Adrenal gland (tissue), 12 donors: Measurements from ENCODE around the gene CYP2A7. TPM values are rescaled to one million over a fixed set of nuclear protein-coding genes. Genes with fewer than 3 reads are reported as not detected.
A peak's percentile ranks its signal among the peaks of the same experiment; 100 is the strongest.
"Not testable (repeated sequence)": the region's sequence is repeated elsewhere in the genome, so short reads cannot be mapped to it uniquely, and the experiment has no call there.

Source experiments
- DNase-seq, 7 donors: peaks; one replicate each; pipeline ENCODE4 v3.0.0-alpha.2; 2019 to 2020
- H3K27ac ChIP-seq, 5 donors: fragments of 200-600 bp; sonication (generic) in 4 of 5; 1 replicate in 3 of 5; 2 replicates in 2 of 5; pipeline versions ENCODE4 v1.5.1 to v1.8.0; 2016 to 2020; ENCODE audit warnings: mild to moderate bottlenecking in 1 of 5
- H3K27me3 ChIP-seq: fragments of 200-600 bp; 2 replicates; pipeline ENCODE4 v1.8.0; 2021
- H3K36me3 ChIP-seq, 2 donors: fragments of 200-600 bp; replicated peaks in 1 of 2; 1 replicate in 1 of 2; 2 replicates in 1 of 2; pipeline versions ENCODE4 v1.5.1 to v1.8.0; 2018 to 2022
- H3K4me1 ChIP-seq, 2 donors: fragments of 200-600 bp; replicated peaks in 1 of 2; 1 replicate in 1 of 2; 2 replicates in 1 of 2; pipeline versions ENCODE4 v1.5.1 to v1.8.0; 2018 to 2021
- H3K4me3 ChIP-seq, 4 donors: fragments of 200-600 bp; sonication (generic) in 3 of 4; one replicate each; pipeline ENCODE4 v1.5.1; 2016 to 2018
- H3K9me3 ChIP-seq, 3 donors: fragments of 200-600 bp; sonication (generic) in 1 of 3; replicated peaks in 1 of 3; 1 replicate in 2 of 3; 2 replicates in 1 of 3; pipeline versions ENCODE4 v1.5.1 to v1.8.0; 2016 to 2021
- CTCF ChIP-seq, 6 experiments: fragments of 450-650 bp in 4 of 6; fragments of 200-600 bp in 2 of 6; sonication (generic) in 1 of 6; IDR thresholded peaks; 1 replicate in 5 of 6; 2 replicates in 1 of 6; pipeline versions ENCODE4 v1.5.1 to v1.8.0; 2016 to 2021; ENCODE audit warnings: antibody characterized with exemption in 6 of 6, mild to moderate bottlenecking in 2 of 6, moderate library complexity in 1 of 6
- POLR2A ChIP-seq, 2 donors: fragments of 450-650 bp; IDR thresholded peaks; one replicate each; pipeline ENCODE4 v1.6.1; 2017; ENCODE audit warnings: antibody characterized with exemption in 2 of 2, mild to moderate bottlenecking in 2 of 2, moderate library complexity in 1 of 2
- WGBS, 4 donors: extraction: QIAGEN DNeasy Blood & Tissue Kit in 2 of 4; methylation state at CpG; one replicate each; pipeline versions ENCODE4 v1.1.5 to v1.1.7; 2013 to 2017; 5-methylcytosine and 5-hydroxymethylcytosine counted together
- intact Hi-C, 2 donors: fragments of 100-400 bp; cut with DNase I; formaldehyde crosslinking; loops; one replicate each; pipeline versions ENCODE4 v1.14.1 to v1.15.0; 2022 to 2023
- polyA plus RNA-seq, 3 donors: library from polyadenylated mRNA; stranded (reverse); fragments of 200-250 nt in 2 of 3; fragments of 350-450 nt in 1 of 3; fragmentation: Illumina TruSeq in 1 of 3; extraction: RNeasy Lipid Tissue Mini Kit (QIAGEN cat#74804) in 1 of 3; gene quantifications; one replicate each; pipeline ENCODE4 v1.2.3, GENCODE V29; 2013 to 2014
- total RNA-seq, 9 donors: library from RNA; depleted of rRNA in 4 of 9; stranded (reverse); fragments of >200 nt in 4 of 9; fragments of 120-200 nt in 1 of 9; fragmentation: NEBNext Ultra II Directional in 1 of 9; extraction: Animal tissue kit (Norgen Biotek cat#: 25700) in 1 of 9; gene quantifications; one replicate each; pipeline versions ENCODE4 v1.1.0 to v1.2.4, GENCODE V29; 2013 to 2023
- donor health status: healthy with polysubstance abuse.
- donor health status: Bipolar disorder and iron deficiency.
- donor health status: DM: yes; HTN: yes; CAD: no.
- donor health status: DM: no; HTN: no; CAD: no.
- donor health status: DM: no; HTN: no; CAD: no.
- donor health status: DM: yes; HTN: yes; CAD: no.

CYP2A7 gene
- total and polyA plus RNA-seq, 12 donors = not detected

GRCh38 chr19:40846722-40847121, 35.3 kb downstream of the CYP2A7 start:
- H3K9me3 ChIP-seq, H3K27ac ChIP-seq, H3K36me3 ChIP-seq, intact Hi-C loops, H3K4me1 ChIP-seq, H3K27me3 ChIP-seq, H3K4me3 ChIP-seq, DNase-seq: not testable (repeated sequence)
- 81 to 90% (median 86%) methylated on average over 6 to 7 of the region's 8 CpGs for WGBS, 4 donors

- H3K27me3 ChIP-seq, H3K9me3 ChIP-seq, H3K36me3 ChIP-seq, intact Hi-C loops, H3K27ac ChIP-seq, H3K4me1 ChIP-seq: not testable (repeated sequence)
- 5 to 6% methylated on average over 14 to 17 of the region's 19 CpGs; no CpG with 5 or more reads in 2 of the 4 donors for WGBS, 4 donors
- H3K4me3 ChIP-seq = peak overlapping the region in 2 of 4 donors; percentile 13 to 19
- peak in 2 of 7 donors; percentile 58 for DNase-seq
These were observed 38.4 kb downstream of the CYP2A7 start for GRCh38 chr19:40843653-40844052.

GRCh38 chr19:40842997-40843652, 38.9 kb downstream of the CYP2A7 start:
- 45 to 71% (median 47%) methylated on average over 8 to 9 of the region's 12 CpGs for WGBS, 4 donors
- H3K27me3 ChIP-seq, H3K9me3 ChIP-seq, DNase-seq, H3K27ac ChIP-seq, H3K36me3 ChIP-seq, H3K4me1 ChIP-seq, intact Hi-C loops: not testable (repeated sequence)
- peak overlapping the region in 2 of 4 donors; percentile 13 to 19 for H3K4me3 ChIP-seq

- DNase-seq, H3K27ac ChIP-seq, intact Hi-C loops, H3K27me3 ChIP-seq, H3K4me3 ChIP-seq, H3K4me1 ChIP-seq, H3K9me3 ChIP-seq, H3K36me3 ChIP-seq: not testable (repeated sequence)
- 91 to 98% (median 93%) methylated on average over 3 of the region's 3 CpGs for WGBS, 4 donors
These were observed 40.0 kb downstream of the CYP2A7 start for GRCh38 chr19:40842012-40842411.

GRCh38 chr19:40838477-40838876, 43.6 kb downstream of the CYP2A7 start:
- H3K36me3 ChIP-seq, H3K27me3 ChIP-seq, DNase-seq, H3K27ac ChIP-seq, H3K4me1 ChIP-seq, H3K9me3 ChIP-seq, intact Hi-C loops, H3K4me3 ChIP-seq: not testable (repeated sequence)
- WGBS, 4 donors = 64 to 82% (median 82%) methylated on average over 1 of the region's 1 CpG

GRCh38 chr19:40836754-40837429, 45.1 kb downstream of the CYP2A7 start:
- H3K27me3 ChIP-seq = no peaks in the 10 kb centered on the region
- peaks cover 0 to 4% of the 10 kb centered on the region in 2 donors for H3K4me1 ChIP-seq
- no peak overlapping the region for H3K27ac ChIP-seq
- WGBS, 4 donors = 83 to 89% (median 83%) methylated on average over 6 of the region's 6 CpGs
- H3K4me3 ChIP-seq = no peak overlapping the region
- H3K36me3 ChIP-seq = no peaks in the 10 kb centered on the region
- H3K9me3 ChIP-seq = no peaks in the 10 kb centered on the region
- TF ChIP-seq POLR2A (IDR thresholded peaks at IDR 0.05) (no peak), CTCF (IDR thresholded peaks at IDR 0.05) (no peak)
- no peak for DNase-seq
- intact Hi-C loops = no loop called here
